HG03469 (cell line): Measurements from ENCODE around the gene UGCG.
"Not testable (repeated sequence)": the region's sequence is repeated elsewhere in the genome, so short reads cannot be mapped to it uniquely, and the experiment has no call there.

Experiments
- ATAC-seq: cut with Tn5 transposase; IDR thresholded peaks from one replicate; pipeline ENCODE4 v1.9.1; 2021; ENCODE audit warnings: mild to moderate bottlenecking, moderate library complexity, moderate number of reproducible peaks; ENCODE audit not compliant: unreplicated experiment

Gene UGCG

DNA sequence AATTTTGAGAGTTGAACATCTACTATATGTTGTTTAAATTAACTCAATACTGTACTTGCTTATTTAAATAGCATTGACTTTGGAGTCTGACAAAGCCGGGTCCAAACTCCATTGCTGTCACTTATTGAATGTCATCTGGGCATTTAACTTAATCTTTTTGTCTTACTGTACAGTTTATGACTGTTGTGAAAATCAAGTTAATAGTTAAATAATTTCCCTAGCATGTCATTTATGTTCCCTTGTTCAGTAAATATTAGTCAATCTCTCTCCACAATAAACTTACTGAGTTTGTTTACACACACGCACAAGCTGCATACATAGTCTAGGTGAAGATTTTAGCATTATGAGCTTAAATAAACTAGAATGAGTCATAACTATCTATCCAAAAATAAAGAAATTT is 6.3 kb upstream of the UGCG start:
- ATAC-seq: no peak

DNA sequence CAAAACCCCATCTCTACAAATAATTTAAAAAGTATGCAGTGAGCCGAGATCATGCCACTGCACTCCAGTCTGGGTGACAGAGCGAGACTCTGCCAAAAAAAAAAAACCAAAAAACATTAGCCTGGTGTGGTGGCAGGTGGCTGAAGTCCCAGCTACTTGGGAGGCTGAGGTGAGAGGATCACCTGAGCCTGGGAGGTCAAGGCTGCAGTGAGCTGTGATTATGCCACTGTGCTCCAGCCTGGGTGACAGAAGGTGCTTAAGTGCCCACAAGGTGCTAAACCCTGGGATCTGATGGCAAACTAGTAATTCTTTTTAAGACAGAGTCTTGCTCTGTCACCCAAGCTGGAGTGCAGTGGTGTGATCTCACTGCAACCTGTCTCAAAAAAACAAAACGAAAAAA is 5.7 kb upstream of the UGCG start:
- ATAC-seq: not testable (repeated sequence)

DNA sequence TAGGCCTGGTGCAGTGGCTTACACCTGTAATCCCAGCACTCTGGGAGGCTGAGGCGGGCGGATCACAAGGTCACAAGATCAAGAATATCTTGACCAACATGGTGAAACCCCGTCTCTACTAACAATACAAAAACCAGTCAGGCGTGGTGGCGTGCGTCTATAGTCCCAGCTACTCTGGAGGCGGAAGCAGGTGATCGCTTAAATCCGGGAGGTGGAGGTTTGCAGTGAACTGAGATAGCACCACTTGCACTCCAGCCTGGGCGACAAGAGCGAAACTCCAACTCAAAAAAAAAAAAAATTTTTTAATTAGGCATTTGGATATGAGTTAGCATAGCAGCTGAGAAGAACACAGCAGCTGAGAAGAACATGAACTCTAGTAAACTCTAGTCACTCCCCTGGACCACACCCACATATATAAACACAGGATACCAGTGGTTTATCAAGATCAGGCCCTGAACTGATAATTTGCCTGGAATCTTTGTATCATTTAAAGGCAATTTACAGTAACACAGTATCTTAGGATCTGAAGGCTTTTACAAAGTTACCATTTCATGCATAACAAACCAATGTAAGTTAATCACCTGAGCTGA is 4.6 kb upstream of the UGCG start:
- ATAC-seq: peak; percentile 35

DNA sequence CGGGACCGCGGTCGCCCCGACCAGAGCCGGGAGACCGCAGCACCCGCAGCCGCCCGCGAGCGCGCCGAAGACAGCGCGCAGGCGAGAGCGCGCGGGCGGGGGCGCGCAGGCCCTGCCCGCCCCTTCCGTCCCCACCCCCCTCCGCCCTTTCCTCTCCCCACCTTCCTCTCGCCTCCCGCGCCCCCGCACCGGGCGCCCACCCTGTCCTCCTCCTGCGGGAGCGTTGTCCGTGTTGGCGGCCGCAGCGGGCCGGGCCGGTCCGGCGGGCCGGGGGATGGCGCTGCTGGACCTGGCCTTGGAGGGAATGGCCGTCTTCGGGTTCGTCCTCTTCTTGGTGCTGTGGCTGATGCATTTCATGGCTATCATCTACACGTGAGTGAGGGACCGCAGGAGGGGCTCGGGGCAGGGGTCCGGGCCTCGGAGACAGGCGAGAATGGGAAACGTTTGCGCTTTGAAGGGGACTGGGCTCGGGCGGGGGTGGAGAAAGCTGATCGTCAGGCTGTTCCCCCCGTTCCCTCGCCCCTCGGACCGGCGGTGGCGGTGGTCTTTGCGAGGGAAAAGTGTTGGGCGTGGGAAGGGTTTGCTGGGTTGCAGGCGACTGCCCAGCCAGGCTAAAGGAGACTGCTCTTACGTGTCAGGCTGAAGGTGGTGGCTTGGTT is 457 bp downstream of the UGCG start:
- ATAC-seq: peak; percentile 24

DNA sequence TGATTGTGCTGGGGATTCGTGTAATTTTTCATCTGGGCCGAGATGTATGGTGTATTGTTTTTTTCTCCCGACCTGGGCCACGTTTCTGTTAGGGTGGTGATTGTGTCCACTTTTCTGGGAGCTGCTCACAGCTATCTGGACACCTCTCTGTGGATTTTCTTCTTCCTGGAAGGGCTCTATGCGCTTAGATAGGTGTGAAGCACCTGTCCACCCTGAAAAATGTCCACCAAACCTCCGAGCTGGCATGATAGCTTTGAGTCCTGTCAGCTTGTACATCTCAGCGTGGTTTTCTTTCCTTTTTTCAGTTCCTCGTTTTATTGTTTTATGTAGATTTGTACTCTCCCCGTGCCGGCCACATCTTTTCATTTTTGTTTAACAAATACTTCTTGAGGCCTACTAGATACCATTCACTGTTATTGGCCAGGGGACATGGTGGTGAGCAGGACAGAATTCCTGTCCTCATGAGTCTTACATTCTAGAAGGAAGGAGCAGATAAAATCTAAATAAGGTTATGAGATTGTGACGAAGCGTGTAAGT is 1.1 kb downstream of the UGCG start:
- ATAC-seq: no peak

DNA sequence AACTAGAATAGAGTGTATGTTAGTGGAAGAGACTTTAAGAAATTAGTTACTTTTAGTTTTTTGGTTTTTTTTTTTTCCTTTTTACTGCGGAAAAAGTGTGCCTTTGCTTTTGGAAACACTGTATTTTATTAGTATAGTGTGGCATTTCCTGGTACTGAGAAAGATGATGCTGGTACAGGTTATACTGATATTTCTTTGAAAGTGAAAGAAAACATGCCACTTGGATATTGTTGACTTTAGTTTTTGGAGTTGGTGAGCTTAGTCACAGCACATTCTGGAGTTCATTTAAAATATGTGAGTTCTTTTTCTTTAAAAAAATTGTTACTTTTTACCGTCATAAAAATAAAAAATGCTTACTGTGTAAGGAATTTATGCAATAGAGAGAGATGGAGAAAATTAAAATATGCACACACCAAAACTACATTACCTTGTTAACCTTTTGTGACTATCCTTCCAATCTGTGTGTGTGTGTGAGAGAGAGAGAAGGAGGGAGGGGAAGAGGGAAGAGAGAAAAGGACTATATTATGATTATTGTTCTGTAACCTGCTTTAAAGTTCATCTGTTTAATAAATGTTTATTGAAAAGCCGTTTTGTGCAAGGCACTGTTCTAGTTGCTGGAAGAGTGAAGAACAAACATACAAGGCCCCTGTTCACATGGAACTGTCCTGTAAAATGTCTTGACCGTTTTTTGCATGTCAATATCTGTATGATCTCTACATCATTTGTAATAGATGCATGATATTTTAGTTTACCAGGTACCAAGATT is 1.9 kb downstream of the UGCG start:
- no peak for ATAC-seq

DNA sequence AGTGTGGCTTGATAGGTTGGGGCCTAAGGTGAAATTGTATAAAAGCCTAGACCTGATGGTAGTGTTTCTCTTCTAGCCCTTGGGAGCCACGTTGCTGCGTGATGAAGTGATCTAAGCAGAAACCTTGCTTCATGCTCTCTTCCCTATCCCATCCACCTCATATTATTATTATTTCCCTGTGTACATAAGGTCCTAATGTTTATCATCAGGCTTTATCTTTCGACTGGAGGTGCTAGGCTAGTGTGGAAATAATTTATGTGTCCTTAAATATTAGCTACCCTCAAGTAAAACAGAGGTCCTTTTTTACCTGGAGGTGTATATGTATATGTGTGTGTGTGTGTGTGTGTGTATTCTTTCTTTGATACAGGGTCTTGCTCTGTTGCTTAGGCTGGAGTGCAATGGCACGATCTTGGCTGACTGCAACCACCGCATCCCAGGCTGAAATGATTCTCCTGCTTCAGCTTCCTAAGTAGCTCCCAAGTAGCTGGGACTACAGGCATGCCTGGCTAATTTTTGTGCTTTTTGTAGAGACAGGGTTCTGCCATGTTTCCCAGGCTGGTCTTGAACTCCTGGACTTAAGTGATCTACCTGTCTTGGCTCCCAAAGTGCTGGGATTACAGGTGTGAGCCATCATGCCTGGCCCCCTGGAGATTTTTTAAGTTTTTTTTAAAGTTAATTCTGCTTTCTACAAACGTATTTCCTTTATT is 3.7 kb downstream of the UGCG start:
- no peak for ATAC-seq

DNA sequence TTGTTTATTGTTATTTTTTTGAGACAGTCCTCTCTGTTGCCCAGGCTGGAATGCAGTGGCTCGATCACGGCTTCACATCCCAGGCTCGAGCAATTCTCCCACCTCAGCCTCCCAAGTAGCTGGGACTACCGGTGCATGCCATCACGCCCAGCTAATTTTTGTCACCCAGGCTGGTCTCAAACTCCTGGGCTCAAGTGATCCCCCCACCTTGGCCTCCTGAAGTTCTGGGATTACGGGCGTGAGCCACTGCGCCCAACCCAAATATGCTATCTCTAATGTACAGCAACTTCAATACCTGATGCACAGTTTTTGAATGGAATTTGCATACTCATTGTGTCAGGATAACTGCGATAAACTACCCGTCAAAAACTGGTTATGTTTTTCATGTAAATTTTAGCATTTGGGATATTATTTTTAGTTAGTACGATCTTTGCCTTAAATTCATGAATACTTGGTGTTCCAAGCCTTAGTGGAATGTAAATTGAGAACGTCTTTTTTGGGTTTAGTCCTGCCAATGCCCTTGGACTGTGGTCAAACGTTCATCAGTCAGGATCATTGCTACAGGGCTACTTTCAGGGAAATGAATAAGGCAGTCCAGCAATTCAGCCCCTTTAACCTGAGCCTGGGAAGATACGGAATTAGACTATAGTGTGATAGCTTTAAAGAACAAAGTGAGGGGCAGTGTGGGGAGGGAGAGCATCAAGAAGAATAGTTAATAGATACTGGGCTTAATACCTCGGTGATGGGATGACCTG is 4.4 kb downstream of the UGCG start:
- no peak for ATAC-seq

DNA sequence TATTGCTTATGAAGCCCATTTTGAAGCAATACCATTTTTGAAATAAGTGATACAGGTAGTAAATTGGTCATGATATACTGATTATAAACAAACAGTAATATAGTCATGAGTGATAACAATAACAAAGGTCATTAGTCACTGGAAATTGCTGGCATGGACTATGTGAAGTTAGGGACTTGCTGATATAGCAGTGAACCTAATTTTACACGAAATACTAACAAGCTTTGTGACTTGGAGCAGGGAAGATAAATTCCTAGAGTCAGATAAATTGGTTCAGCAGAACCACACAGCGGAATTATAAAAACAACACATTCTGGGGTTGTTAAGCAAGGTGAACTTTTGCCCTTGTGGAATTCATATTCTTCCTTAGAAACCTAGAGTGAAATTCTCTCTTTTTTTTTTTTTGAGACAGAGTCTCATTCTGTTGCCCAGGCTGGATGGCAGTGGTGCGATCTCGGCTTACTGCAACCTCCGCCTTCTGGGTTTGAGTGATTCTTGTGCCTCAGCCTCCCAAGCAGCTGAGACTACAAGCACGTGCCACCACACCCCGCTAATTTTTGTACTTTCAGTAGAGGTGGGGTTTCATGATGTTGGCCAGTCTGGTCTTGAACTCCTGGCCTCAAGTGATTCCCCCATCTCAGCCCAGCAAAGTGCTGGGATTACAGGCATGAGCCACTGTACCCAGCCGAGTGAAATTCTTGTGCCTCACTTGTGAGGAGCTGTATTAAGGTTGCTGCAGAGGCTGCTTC is 6.0 kb downstream of the UGCG start:
- ATAC-seq: no peak

DNA sequence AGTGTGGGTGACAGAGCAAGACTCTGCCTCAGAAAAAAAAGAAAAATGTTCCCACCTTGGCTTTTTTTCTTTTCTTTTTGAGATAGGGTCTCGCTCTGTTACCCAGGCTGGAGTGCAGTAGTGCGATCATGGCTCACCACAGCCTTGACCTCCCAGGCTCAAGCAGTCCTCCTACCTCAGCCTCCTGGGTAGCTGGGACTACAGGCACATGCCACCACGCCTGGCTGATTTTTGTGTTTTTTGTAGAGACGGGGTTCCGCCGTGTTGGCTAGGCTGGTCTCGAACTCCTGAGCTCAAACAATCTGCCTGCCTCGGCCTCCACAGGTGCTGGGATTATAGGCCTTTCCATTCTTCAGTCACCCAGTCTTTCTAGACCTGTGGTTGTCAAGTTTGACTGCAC is 6.9 kb downstream of the UGCG start:
- ATAC-seq: not testable (repeated sequence)

DNA sequence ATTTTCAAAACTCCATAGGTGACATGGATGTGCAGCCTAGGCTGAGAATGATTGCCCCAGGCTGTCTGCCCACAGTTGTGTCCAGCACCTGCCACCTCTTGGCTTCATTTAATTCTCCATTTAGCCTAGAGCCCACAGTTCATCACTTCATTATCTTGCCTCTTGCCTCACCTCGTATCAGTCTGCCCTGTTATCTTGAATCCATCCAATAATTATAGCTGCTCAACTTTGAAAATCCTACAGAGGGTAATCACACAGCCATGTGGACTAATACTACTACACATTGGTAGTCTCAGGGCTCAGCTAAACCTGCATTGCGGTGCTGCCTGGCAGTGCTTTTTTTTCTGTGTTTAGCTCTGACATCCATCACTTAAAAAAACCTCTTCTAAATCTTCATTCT is 7.4 kb downstream of the UGCG start:
- no peak for ATAC-seq

DNA sequence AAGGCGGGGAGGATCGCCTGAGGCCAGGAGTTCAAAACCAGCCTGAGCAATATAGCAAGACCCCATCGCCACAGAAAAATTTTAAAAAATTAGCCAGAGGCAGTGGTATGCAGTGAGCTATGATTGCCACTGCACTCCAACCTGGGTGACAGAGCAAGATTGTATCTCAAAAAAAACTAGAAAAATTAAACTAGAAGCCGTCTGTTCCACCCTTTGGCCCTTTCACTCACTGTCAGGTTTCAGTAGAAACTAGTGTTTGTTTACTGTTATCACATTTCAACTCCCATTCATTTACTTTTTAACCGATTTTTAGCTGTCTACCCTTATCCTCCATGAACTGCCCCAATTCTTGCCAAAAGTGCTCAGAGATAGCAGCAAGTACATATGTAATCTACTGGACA is 8.3 kb downstream of the UGCG start:
- no peak for ATAC-seq

DNA sequence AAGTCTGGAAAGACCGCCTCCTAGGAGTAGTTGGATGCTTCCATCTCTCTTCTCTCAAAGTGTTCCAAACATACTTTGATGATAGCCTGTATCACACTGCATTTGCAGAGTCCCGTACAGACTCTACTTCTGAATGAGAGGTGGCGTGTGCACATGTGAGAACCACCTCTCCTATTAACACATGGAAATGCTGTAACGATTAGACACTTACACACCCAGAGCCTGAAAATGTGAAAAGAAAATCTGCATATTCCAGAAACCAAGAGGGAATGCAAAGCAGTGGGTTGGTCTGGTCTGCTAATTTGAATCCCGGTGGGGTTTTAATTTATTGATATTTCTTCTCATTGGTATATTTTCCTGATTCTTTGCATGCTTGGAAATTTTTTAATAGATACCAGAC is 10.5 kb downstream of the UGCG start:
- no peak for ATAC-seq

DNA sequence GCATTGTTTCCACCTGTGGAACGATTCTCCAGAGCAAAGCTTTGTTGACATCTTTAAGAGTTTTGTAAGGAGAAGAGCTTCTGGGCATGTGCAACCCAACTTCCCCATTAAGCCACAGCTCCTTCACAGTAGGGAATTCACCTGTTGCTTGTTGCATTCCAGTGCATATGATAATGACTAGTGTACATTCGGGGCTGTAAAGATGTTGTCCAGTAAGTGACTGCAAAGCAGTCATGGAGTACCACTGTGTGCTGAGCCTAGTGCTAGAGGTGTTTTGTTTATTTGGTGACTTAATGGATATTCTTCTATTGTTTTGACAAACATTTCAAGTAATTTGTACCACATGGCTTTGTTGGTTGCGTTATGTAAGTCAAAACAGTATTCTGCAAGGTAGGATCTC is 12.8 kb downstream of the UGCG start:
- ATAC-seq: peak; percentile 36

DNA sequence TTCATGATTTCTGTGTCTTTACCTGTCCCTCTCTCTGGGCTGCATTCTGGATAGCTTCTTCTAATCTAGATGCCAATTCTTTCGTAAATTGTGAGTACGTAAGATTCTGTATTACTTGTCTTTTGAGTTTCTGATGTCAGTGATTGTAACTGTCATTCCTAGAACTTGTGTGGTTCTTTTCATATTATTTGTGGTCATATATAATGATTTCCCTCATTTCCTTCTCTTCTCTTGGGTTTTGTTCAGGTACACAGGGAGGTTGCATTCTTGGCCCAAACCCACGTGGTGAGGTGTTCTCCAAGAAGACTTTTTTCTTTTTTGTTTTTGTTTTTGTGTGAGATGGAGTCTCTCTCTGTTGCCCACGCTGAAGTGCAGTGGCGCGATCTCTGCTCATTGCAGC is 13.8 kb downstream of the UGCG start:
- no peak for ATAC-seq

DNA sequence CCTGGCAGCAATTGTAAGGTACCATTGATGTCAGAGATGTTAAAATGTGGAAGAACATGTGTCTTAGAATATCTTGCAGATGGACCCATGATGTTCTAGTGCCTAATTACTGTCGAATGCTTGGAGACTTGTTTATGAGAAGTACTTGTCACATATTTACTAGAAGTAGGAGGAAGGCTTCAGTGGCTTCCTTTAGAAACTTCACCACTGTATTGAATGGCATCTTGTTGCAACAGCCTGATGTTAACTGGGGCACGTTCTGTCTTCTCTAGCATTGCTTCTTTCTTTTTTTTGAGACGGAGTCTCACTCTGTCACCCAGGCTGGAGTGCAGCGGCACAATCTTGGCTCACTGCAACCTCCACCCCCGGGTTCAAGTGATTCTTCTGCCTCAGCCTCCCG is 16.5 kb downstream of the UGCG start:
- no peak for ATAC-seq

DNA sequence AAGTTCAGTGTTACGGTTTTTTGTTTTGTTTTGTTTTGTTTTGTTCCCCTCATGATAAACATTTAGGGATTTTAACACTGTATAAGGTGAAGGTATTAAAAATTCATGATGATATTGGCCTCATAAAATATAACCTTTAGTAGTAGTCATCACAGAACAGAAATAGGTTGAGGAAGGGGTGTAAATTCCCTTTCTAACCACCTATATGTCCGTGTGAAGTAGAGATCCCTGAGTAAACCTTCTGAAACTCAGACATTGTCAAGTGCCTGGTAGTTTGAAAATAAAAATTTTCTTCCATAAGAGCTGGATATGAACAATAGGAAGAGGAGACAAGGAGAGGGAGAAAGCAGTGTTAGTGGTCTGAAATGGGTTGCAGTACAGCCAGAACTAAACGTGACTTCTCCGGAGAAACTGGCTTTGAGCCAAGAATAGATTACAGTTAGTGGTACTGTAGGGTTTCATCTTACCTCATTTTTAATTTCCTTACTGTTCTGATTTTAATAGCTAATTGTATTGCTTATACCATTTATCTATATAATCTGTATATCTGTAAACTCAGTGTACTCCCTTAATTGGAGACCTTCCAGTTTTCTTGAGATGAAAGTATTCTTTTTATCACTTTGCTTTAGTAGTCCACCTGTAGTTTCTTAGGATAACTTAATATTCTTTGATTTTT is 18.3 kb downstream of the UGCG start:
- ATAC-seq: no peak

DNA sequence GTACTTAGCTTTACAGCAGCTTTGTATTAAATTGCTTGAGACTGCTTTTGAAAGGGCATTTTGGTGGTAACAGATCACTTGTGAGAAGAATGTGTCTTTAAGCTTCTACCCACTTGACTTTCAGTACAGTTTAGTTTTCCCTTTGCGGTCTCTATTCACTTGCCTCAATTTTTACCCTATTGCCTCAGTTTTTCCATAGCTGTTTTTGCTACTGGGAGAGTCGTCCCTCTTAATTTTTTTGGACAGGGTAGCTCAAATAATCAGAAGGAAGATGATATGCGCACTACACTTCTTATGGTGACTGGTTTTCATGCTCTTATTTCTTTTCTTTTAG is 18.8 kb downstream of the UGCG start:
- no peak for ATAC-seq

DNA sequence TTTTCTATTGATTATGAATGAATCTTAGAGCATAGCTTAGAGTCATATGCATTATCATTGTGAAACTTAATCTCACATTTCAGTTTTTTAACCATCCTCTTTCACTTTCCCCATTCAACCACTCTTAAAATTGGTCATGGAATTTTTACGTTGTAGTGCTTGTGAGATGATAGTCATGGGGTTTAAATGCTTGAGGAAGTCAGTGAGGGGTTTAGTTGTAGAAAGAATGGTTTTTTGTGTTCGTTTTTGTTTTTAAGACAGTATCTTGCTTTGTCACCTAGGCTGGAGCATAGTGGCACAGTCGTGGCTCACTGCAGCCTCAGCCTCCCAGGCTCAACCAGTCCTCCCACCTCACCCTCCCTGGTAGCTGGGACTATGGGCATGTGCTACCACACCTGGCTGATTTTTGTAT is 19.6 kb downstream of the UGCG start:
- peak; percentile 76 for ATAC-seq

DNA sequence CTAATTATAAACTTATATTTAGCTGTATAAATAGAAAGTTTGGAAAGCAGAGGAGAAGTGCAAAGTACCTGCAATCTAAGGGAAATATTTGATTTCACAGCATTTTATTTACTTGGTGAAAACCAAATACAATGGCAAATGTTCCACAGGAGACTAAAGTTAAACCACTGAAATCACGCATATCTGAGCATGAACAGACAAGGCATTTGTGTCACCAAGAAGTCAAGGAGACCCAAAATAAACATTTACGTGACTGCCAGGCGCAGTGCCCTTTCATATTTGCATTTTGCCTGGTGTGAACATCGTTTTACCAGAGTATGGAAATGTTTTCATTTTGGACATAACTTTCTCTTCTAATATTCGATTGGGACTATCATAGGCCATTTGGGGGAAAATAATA is 20.6 kb downstream of the UGCG start:
- ATAC-seq: no peak
